ENCODE measurements around the gene DUX4.
"Not testable (repeated sequence)": the region's sequence is repeated elsewhere in the genome, so short reads cannot be mapped to it uniquely, and the experiment has no call there.

DUX4 gene

DNA sequence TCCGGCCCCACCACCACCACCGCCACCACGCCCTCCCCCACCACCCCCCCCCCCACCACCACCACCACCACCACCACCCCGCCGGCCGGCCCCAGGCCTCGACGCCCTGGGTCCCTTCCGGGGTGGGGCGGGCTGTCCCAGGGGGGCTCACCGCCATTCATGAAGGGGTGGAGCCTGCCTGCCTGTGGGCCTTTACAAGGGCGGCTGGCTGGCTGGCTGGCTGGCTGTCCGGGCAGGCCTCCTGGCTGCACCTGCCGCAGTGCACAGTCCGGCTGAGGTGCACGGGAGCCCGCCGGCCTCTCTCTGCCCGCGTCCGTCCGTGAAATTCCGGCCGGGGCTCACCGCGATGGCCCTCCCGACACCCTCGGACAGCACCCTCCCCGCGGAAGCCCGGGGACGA, at the start of gene DUX4:
DUX4 (plus strand) TSS at position 347 of the 400 bp plus-strand sequence; CDS start at position 347, 0 bp downstream.
- not testable (repeated sequence) for ATAC-seq

- not testable (repeated sequence) for ATAC-seq
Measured at GRCh38 chr4:190175436-190175835, 1.9 kb downstream of the DUX4 start.

DNA sequence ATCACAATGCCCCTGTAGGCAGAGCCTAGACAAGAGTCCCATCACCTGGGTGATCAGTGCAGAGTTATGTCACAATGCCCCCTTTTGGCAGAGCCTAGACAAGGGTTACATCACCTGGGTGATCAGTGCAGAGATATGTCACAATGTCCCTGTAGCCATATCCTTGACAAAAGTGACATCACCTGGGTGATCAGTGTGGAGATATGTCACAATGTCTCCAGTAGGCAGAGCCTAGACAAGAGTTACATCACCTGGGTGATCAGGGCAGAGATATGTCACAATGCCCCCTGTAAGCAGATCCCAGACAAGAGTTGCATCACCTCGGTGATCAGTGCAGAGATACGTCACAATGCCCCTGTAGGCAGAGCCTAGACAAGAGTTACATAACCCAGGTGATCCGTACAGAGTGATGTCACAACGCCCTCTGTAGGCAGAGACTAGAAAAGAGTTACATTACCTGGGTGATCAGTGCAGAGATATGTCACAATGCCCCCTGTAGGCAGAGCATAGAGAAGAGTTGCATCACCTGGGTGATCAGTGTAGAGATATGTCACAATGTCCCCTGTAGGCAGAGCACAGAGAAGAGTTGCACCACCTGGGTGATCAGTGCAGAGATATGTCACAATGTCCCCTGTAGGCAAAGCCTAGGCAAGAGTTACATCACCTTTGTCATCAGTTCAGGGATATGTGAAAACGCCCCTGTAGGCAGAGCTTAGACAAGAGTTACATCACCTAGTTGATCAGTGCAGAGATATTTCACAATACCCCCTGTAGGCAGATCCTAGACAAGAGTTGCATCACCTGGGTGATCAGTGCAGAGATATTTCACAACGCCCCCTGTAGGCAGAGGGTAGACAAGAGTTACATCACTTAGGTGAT, 4.4 kb downstream of the DUX4 start:
- ATAC-seq, result peak in 1 of 2 donors; percentile 38

- not testable (repeated sequence) for ATAC-seq
Measured at GRCh38 chr4:190178606-190178990, 5.0 kb downstream of the DUX4 start.

DNA sequence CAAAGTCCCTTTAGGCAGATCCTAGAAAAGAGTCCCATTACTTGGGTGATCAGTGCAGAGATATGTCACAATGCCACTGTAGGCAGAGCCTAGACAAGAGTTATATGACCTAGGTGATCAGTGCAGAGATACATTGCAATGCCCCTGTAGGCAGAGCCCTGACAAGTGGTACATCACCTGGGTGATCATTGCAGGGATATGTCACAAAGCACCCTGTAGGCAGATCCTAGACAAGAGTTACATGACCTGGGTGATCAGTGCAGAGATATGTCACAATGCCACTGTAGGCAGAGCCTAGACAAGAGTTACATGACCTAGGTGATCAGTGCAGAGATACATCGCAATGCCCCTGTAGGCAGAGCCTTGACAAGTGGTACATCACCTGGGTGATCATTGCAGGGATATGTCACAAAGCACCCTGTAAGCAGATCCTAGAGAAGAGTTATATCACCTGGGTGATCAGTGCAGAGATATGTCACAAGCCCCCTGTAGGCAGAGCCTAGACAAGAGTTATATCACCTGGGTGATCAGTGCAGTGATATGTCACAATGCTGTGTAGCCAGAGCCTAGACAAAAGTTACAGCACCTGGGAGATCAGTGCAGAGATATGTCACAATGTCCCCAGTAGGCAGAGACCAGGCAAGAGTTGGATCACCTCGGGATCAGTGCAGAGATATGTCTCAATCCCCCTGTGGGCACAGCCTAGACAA, 5.6 kb downstream of the DUX4 start:
- peak; percentile 56 to 58 for ATAC-seq

DNA sequence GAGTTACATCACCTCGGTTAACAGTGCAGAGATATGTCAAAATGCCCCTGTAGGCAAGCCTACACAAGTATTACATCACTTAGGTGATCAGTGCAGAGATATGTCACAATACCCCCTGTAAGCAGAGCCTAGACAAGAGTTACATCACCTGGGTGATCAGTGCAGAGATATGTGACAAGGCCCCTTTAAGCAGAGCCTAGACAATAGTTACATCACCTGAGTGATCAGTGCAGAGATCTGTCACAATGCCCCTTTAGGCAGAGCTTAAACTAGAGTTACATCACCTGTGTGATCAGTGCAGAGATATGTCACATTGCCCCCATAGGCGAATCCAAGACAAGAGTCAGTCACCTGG, 6.1 kb downstream of the DUX4 start:
- ATAC-seq, result peak in 1 of 2 donors; percentile 13

GRCh38 chr4:190180947-190181346, 7.4 kb downstream of the DUX4 start:
- not testable (repeated sequence) for ATAC-seq

DNA sequence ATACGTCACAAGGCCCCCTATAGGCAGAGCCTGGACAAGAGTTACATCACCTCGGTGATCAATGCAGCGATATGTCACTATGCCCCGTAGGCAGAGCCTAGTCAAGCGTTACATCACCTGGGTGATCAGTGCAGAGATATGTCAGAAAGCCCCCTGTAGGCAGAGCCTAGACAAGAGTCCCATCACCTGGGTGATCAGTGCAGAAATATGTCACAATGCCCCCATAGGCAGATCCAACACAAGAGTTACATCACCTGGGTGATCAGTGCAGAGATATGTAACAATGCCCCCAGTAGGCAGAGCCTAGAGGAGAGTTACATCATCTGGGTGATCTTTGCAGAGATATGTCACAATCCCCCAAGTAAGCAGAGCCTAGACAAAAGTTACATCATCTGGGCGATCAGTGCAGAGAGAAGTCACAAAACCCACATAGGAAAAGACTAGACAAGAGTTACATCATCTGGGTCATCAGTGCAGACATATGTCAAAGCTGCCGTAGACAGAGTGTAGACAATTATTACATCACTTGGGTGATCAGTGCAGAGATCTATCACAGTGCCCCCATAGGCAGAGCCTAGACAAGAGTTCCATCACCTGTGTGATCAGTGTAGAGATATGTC, 8.0 kb downstream of the DUX4 start:
- ATAC-seq, result peak in 1 of 2 donors; percentile 11

DNA sequence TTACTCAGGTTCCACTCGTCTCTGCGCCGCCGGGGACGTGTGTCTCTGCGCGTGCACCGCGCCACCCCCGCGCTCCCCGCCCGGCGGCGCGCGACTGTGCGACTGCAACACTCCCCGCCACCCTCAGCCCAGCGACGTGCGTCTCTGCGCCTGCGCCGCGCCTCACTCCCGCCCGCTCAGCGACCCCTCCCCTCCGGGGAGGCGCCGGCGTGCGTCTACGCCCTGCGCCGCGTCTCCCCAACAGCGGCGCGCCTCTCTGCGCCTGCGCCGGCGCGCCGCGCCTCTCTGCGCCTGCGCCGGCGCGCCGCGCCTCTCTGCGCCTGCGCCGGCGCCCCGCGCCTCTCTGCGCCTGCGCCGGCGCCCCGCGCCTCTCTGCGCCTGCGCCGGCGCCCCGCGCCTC, 29.9 kb downstream of the DUX4 start:
- not testable (repeated sequence) for ATAC-seq
